ENCODE measurements around the gene VILL. TPM values are rescaled to one million over a fixed set of nuclear protein-coding genes. Genes with fewer than 3 reads are reported as not detected.
A peak's percentile ranks its signal among the peaks of the same experiment; 100 is the strongest.
"Not testable (repeated sequence)": the region's sequence is repeated elsewhere in the genome, so short reads cannot be mapped to it uniquely, and the experiment has no call there.

VILL gene
- total RNA-seq, 1 donor from 2014 or later: 6.1 TPM

DNA sequence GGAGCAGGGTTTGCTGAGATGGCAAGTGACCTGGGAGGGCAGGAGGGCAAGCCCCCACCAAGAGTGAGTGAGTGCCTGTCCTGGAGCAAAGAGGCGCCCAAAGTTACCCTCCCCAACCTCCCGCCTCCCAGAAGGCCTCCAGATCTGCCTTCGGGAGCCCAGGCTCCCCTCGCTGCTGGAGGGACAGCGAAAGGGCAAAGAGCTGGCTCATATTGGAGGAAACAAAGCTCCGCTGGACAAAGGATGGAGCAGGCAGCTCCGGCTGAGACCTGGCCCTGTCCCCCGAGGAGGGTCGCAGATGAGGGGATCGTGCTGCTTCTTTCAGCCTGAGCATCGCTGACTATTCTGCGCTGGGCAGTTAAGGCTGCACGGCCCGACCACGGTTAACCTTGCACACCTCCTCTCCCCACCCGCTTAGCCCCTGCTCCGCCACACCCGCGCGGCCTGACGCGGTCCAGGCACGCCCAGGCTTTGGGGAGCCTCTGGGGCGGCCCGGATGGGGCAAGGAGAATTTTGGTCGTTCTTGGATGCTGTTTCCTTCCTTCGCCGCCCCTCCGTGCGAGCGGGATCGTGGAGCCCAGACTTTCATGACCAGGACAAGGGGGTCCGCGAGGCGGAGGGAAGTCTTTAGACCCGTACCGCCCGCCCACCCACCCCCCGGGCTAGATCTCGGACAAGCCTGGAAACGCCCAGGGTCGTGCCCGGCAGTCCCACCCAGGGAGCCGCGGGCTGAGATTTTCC is 38.2 kb downstream of the VILL start:
- no peak for TF ChIP-seq CTCF (conservative IDR thresholded peaks at IDR 0.05; ENCODE audit: low read depth, low read length)
- no peak for DNase-seq (ENCODE audit: low read depth)
- H3K4me3 ChIP-seq (ENCODE audit: low read depth, low read length): peak overlapping the region; percentile 55

DNA sequence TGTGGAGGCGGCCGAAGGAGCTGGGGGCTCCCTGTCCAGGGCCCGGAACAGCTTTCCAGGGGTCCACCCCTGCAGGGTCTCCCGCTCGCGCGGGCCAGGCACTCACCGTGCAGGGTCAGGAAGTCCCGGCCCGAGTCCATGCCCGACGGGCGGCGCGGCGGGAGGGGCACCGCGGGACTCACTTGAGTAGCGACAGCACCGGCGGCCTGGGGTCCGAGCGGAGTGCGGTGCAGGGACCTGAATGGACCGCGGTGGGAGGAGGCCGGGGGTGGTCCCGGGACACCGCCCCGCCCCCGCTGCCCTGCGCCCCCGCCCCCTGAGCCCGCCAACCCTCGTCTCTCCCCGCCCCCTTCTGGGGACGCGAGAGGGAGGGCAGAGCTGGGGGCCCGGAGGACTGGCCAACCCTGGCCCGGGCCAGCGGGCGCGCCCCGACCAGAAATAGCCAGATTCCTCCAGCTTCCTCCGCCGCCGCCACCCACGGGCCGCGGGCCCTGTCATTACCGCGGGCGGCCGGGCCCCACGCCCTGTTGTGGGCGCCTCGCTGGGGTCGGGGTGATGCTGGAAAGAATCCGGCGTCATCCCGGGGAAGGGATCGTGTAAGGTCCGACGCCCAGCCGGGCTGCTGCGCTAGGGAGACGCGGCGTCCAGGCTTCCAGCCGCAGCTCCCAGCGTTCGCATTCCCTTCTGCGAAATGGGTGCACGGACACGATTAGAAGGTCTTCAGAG is 39.0 kb downstream of the VILL start, which contains the start of gene PLCD1:
Gene PLCD1, minus strand, starts transcription at position 243 of the 726 bp plus-strand sequence. Its CDS starts 103 bp downstream, at position 140.
- peak within 1 kb of the TSS; percentile 55 for H3K4me3 ChIP-seq (ENCODE audit: low read depth, low read length)
- no peak for TF ChIP-seq CTCF (conservative IDR thresholded peaks at IDR 0.05; ENCODE audit: low read depth, low read length)
- no peak for DNase-seq (ENCODE audit: low read depth)

DNA sequence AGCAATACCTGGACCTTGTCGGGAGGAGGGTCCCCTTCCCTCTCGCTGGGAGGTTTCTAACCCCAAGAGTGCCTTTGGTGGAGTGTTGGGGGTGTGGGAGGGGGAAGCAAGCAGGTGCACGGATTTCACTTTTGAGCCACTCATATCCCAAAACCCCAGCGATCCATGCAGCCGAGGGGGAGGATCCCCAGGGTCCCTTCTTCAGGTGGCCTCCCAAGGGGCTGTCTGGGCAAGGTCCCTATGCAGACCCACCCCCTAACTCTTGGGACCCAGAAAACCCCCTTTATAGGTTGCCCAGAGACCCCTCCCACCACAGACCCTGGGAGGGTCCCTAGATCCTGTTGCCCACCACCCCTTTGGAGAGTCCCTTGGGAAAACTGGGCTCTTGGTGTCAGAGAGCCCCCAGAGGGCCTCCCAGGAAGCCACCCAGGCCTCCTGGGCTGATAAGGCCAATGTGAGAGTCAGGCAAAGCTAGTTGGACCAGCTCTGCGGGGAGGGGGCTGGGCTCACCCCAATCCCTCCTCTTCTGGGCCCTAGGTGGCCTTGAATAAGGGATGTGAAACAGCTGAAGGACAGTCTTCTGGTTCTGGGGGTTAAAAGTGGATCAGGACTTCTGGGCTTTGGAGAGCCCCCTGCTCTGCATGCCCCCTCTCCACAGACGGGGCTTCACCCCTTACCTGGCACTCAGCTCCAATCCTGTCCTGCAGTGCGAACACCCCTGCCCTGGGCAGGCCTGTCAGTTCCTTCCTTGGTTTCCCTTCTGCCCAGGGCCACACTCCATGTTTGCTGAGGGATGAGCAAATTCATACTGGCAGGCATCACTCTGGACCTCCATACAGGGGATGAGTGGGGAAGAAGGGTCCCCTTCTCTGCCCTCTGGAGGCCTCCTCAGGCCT is 39.8 kb downstream of the VILL start:
- no peak for DNase-seq (ENCODE audit: low read depth)

DNA sequence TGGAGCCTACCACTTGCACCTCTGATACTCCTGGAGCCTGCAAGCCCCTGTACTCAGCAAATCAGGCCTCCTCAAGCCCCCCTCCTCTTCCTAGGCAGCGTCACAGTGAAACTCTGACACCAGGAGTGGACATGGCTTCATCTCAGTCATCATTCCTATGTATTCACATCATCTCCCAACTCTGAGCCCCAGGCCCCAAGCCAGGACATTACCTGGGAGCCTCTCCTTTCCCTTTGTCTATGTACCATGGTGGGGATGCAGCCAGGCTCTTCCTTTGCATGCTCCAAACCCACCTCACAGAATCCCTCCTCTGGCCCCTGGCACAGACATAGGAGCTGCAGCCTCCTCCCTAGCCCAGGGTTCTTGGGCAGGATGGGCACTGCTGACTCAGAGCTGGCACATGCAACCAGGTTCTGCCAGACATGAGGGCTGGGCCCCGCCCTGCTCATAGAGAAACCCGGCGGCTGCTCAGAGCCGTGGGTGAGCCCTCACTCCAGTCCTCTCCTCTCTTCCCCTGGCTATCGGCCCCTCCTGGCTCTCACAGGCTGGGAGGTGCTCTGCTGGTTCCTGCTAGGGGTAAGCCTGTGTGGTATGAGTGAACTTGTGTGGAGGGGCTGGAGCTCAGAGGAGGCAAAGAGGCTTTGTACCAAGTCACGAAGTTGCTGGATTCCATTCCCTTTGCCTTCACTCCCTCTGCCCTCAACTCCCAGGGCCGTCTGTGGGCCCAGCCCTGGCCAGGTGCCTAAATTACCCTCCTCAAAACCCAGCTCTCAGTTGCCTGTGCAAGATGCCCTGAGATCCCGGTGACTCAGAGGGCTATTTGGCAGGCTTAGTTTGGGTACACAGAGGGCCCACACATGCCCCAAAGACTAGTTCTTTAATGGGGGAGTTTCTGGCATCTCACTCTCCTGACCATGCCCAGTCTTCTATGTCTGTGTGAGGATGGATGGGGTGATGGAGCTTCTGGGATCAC is 40.7 kb downstream of the VILL start:
- TF ChIP-seq CTCF (conservative IDR thresholded peaks at IDR 0.05; ENCODE audit: low read depth, low read length): no peak
- DNase-seq (ENCODE audit: low read depth): no peak
- no peak overlapping the region for H3K4me3 ChIP-seq (ENCODE audit: low read depth, low read length)

More for the DNA sequence above, 39.8 kb downstream of the VILL start:
- H3K4me3 ChIP-seq (ENCODE audit: low read depth, low read length): peak overlapping the region; percentile 55
- no peak for TF ChIP-seq CTCF (conservative IDR thresholded peaks at IDR 0.05; ENCODE audit: low read depth, low read length)

GRCh38 chr3:38032328-38032865 is 41.8 kb downstream of the VILL start:
- no peak for TF ChIP-seq CTCF (conservative IDR thresholded peaks at IDR 0.05; ENCODE audit: low read depth, low read length)
- DNase-seq (ENCODE audit: low read depth): no peak
- no peak overlapping the region for H3K4me3 ChIP-seq (ENCODE audit: low read depth, low read length)

DNA sequence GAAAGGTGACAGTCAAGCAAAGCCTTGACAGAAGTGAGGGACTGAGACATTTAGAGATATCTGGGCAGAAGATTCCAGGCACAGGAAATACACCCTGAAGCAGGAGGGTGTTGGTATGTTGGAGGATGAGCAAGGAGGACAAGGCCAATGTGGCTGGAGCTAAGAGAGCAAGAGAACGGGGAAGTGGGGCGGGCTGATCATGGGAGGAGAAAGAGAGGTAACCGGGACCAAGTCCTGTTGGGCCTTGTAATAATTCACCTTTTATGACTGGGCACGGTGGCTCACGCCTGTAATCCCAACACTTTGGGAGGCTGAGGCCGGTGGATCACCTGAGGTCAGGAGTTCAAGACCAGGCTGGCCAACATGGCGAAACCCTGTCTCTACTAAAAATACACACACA is 43.0 kb downstream of the VILL start:
- H3K4me3 ChIP-seq (ENCODE audit: low read depth, low read length); DNase-seq (ENCODE audit: low read depth): not testable (repeated sequence)

GRCh38 chr3:38034335-38034734 is 43.7 kb downstream of the VILL start:
- DNase-seq (ENCODE audit: low read depth): not testable (repeated sequence)

More at GRCh38 chr3:38034335-38034734, 43.7 kb downstream of the VILL start:
- not testable (repeated sequence) for H3K4me3 ChIP-seq (ENCODE audit: low read depth, low read length)
